RCC 7860 (cell line): ENCODE data around the gene RPL27.
"Not testable (repeated sequence)": the region's sequence is repeated elsewhere in the genome, so short reads cannot be mapped to it uniquely, and the experiment has no call there.

ENCODE experiments used
- DNase-seq: peaks from one replicate; pipeline ENCODE4 v3.0.0-alpha.2; 2015; ENCODE audit warnings: low spot score
- FAIRE-seq: peaks from 2 replicates; lab custom pipeline; 2012; peaks lifted over from hg19 to GRCh38; lab: Jason Lieb, UNC

Gene RPL27

GRCh38 chr17:42997984-42998938 lies at the start of gene RPL27:
Gene RPL27, plus strand, starts transcription at chr17:42998419. Its CDS starts 332 bp downstream, at chr17:42998751.
- peak; percentile 96 for FAIRE-seq
- DNase-seq = peak; percentile 100

DNA sequence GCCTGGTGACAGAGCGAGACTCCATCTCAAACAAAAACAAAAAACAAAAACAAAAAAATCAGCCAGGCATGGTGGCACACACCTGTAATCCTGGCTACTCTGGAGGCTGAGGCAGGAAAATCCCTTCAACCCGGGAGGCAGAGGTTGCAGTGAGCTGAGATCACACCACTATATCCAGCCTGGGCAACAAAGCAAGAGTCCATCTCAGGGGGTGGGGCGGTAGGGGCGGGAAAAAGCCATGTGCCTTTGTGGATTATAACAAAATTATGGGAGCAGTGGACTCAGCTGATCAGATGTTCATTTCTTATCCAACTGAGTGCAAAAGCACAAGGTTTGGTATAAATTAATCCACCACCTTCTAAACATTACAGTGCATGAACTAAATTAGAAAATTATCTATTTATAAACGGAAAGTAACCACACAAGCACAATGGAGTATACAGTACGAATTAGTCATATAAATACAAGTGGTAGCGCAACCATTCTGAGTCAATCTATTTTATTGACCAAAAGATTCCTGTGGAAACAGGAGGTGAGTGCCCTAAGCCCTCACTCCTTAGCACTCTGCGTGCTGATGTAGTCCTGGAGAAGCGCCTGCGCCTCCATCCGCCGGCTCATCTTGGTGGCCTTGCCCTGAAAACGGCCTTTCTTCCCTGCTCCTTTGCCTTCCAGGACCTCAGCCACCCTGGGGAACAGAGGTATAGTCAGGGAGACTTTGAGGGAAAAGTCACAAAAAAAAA lies 48.0 kb upstream of the RPL27 start:
- DNase-seq (no peak), FAIRE-seq (no peak)

GRCh38 chr17:42953669-42954068 lies 44.5 kb upstream of the RPL27 start:
- DNase-seq = no peak
- no peak for FAIRE-seq

DNA sequence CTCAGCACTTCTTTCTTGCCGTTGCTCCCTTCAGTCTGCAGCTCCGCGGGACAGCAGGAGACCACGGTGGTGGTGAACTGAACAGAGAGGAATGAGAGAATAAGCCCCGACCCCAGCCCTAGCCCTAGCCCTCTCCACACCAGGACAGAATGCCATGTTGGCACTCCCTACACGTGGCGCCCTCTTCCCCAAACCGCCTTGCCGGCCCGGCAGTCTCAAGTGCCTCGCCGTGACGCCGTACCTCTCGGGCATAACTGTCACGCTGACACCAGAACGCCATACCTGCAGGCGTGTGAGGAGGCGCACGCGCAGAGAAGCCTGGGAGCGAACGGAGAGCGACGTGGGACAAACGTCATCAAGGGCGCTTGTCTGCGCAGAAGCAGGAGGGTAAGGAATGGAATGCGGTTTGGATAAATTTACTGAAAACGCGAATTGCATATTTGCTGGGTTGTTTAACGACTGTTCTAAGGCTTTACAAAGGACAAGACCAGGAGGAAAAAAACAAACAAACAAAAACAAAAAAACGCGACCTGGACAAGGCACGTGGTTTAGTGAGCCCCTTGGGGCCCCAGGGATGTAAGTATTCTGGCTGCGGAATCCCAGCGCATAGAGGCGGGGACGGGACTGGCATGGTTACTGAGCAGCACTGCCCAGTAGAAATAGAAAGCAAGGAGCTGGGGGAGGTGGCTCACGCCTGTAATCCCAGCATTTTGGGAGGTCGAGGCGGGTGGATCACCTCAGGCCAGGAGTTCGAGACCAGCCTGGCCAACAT lies 33.9 kb upstream of the RPL27 start, which contains the start of gene AARSD1:
Gene AARSD1, minus strand, starts transcription at position 294 of the 772 bp plus-strand sequence. Its CDS starts 14 bp downstream, at position 280.
- DNase-seq (peak; percentile 82), FAIRE-seq (peak; percentile 7)

- FAIRE-seq = no peak
- no peak for DNase-seq
Observed at GRCh38 chr17:42967925-42968324, 30.3 kb upstream of the RPL27 start.

DNA sequence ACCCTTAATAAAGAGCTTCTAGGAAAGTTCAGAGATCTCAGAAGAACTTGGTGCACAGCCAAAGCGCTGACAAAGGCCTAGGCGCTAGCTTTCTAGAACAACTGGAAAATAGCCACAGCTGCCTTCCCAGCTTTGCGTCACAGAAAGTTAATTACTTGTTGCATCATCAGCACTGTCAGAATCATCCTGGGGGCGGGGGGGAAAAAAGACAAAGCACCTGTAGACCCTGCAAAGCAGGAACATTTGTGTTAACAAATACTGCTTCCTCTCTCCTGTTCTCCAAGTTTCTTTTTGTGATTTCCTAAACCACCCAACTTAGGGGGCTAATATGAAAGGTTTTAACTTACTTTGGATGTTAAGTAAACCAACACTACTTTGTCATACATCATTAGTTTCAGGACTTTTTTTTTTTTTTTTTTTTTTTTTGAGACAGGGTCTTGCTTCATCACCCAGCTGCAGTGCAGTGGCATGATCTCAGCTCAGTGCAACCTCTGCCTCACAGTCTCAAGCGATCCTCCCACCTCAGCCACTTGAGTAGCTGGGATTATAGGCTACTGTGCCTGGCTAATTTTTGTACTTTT lies 29.1 kb upstream of the RPL27 start:
- DNase-seq (no peak), FAIRE-seq (no peak)

GRCh38 chr17:42971589-42971988 lies 26.6 kb upstream of the RPL27 start:
- DNase-seq = no peak

GRCh38 chr17:42973323-42973722 lies 24.9 kb upstream of the RPL27 start:
- not testable (repeated sequence) for FAIRE-seq, DNase-seq

More at GRCh38 chr17:42971589-42971988, 26.6 kb upstream of the RPL27 start:
- FAIRE-seq = no peak

DNA sequence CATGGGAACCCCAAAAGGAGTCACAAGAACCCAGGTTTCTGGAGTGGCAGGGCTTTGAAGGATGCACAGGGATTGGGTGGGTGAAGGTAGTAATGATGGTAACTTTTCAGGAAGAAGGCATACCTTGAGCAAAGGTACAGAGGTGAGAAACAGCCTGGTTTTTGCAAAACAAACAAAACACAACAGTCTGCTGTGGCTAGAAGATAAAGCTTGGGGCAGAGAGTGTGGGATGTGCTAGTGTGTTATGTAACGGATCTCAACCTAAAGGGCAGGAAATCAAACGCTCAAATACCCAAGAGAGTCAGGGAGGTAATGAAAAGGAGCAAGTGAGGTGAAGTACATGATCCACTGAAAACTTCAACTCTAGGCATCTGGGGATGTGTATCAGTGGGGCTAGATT lies 23.0 kb upstream of the RPL27 start:
- DNase-seq = no peak

DNA sequence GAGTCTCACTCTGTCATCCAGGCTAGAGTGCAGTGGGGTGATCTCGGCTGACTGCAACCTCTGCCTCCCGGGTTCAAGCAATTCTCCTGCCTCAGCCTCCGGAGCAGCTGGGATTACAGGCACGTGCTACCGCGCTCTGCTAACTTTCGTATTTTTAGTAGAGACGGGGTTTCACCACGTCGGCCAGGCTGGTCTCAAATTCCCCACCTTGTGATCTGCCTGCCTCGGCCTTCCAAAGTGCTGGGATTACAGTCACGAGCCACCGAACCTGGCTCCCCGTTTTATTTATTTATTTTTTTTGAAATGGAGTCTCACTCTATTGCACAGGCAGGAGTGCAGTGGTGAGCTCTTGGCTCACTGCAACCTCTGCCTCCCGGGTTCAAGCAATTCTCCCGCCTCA lies 22.5 kb upstream of the RPL27 start:
- FAIRE-seq, DNase-seq: not testable (repeated sequence)

More for the DNA sequence above, 23.0 kb upstream of the RPL27 start:
- no peak for FAIRE-seq

- FAIRE-seq = no peak
Observed at GRCh38 chr17:42979511-42980273, 18.5 kb upstream of the RPL27 start, which contains the start of gene PTGES3L. Gene PTGES3L, minus strand, starts transcription at chr17:42980080. Its CDS starts 27 bp downstream, at chr17:42980053.

GRCh38 chr17:42980274-42980765 lies 17.9 kb upstream of the RPL27 start, which contains the start of gene RUNDC1:
Gene RUNDC1, plus strand, starts transcription at chr17:42980565. Its CDS starts 12 bp downstream, at chr17:42980577.
- DNase-seq (peak; percentile 67), FAIRE-seq (no peak)

More at GRCh38 chr17:42979511-42980273, 18.5 kb upstream of the RPL27 start, which contains the start of gene PTGES3L:
- peak; percentile 47 for DNase-seq

GRCh38 chr17:42980766-42981397 lies 17.3 kb upstream of the RPL27 start:
- DNase-seq = peak; percentile 58
- no peak for FAIRE-seq

- DNase-seq (no peak), FAIRE-seq (no peak)
Observed at GRCh38 chr17:42982266-42982665, 16.0 kb upstream of the RPL27 start.

GRCh38 chr17:42985225-42985624 lies 13.0 kb upstream of the RPL27 start:
- no peak for DNase-seq
- FAIRE-seq = no peak

DNA sequence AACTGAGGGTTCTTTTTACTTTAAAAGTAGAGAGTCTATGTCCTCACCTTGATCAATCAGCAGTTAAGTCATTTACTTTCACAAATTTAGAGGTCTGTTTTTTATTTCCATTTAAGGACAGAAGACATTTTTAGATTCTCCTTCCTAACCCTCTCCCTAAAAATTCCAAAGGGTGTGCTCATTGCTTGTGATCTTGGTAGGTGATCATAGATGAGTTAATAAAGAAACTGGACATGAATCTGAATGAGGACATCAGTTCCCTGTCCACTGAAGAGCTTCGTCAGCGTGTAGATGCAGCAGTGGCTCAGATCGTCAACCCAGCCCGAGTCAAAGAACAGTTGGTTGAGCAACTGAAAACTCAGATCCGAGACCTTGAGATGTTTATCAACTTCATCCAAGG lies 9.1 kb upstream of the RPL27 start:
- FAIRE-seq (no peak), DNase-seq (no peak)

GRCh38 chr17:42989726-42990652 lies 8.2 kb upstream of the RPL27 start:
- FAIRE-seq = peak; percentile 53
- peak; percentile 44 for DNase-seq
